OCI-LY3 (cell line): ENCODE results near the gene KCTD5.
"Not testable (repeated sequence)": the region's sequence is repeated elsewhere in the genome, so short reads cannot be mapped to it uniquely, and the experiment has no call there.

Source experiments
- H2AFZ ChIP-seq: fragments of 200-600, 300-600 bp; shearing (Covaris generic); 2 replicates; pipeline ENCODE4 v1.6.0; 2014; ENCODE audit warnings: antibody characterized with exemption, low read depth, low read length
- H3K27ac ChIP-seq: fragments of 200-600, 300-600 bp; sonication (generic); 2 replicates; pipeline ENCODE4 v1.5.1; 2014; ENCODE audit warnings: mild to moderate bottlenecking, low read length, moderate library complexity, mixed read lengths
- H3K27me3 ChIP-seq: fragments of 200-600, 300-600 bp; sonication (generic); 2 replicates; pipeline ENCODE4 v1.6.1; 2014; ENCODE audit warnings: low read depth, low read length, mixed read lengths
- H3K36me3 ChIP-seq: fragments of 200-600, 300-600 bp; sonication (generic); replicated peaks from 2 replicates; pipeline ENCODE3; 2014; ENCODE audit warnings: low read depth, low read length, mixed read lengths
- H3K4me1 ChIP-seq: fragments of 300-600, 200-600 bp; sonication (generic); 2 replicates; pipeline ENCODE4 v1.6.1; 2014; ENCODE audit warnings: low read length, mixed read lengths
- H3K4me2 ChIP-seq: fragments of 200-600, 300-600 bp; sonication (generic); 2 replicates; pipeline ENCODE4 v1.6.1; 2014; ENCODE audit warnings: low read length, mixed read lengths
- H3K4me3 ChIP-seq: fragments of 300-600, 200-600 bp; sonication (generic); 2 replicates; pipeline ENCODE4 v1.5.1; 2014; ENCODE audit warnings: antibody characterized with exemption, mild to moderate bottlenecking, low read length, moderate library complexity
- H3K79me2 ChIP-seq: fragments of 300-600, 200-600 bp; shearing (Covaris generic); 2 replicates; pipeline ENCODE4 v1.6.1; 2014; ENCODE audit warnings: mild to moderate bottlenecking, low read length, mixed read lengths
- H3K9ac ChIP-seq: fragments of 300-600, 200-600 bp; shearing (Covaris generic); 2 replicates; pipeline ENCODE4 v1.6.0; 2014; ENCODE audit warnings: mild to moderate bottlenecking, low read length, moderate library complexity
- H3K9me3 ChIP-seq: fragments of 200-600, 300-600 bp; shearing (Covaris generic); 2 replicates; pipeline ENCODE4 v1.6.1; 2014; ENCODE audit warnings: low read length, mixed read lengths; ENCODE audit not compliant: insufficient read depth
- H4K20me1 ChIP-seq: fragments of 200-600, 300-600 bp; sonication (generic); 2 replicates; pipeline ENCODE4 v1.6.1; 2016; ENCODE audit warnings: low read length, mixed read lengths; ENCODE audit not compliant: insufficient read depth
- EZH2phosphoT487 ChIP-seq: fragments of 200-600 bp; shearing (Covaris generic); IDR thresholded peaks from 2 replicates; pipeline ENCODE4 v1.6.1; 2018; ENCODE audit warnings: antibody characterized with exemption, mixed run types, low read depth
- TF ChIP-seq, protein P1 (sequence below): fragments of 200-600, 300-600 bp; sonication (generic); IDR thresholded peaks from 2 replicates; pipeline ENCODE4 v1.5.1; 2014; ENCODE audit warnings: antibody characterized with exemption, low read length, low read depth

The KCTD5 gene

DNA sequence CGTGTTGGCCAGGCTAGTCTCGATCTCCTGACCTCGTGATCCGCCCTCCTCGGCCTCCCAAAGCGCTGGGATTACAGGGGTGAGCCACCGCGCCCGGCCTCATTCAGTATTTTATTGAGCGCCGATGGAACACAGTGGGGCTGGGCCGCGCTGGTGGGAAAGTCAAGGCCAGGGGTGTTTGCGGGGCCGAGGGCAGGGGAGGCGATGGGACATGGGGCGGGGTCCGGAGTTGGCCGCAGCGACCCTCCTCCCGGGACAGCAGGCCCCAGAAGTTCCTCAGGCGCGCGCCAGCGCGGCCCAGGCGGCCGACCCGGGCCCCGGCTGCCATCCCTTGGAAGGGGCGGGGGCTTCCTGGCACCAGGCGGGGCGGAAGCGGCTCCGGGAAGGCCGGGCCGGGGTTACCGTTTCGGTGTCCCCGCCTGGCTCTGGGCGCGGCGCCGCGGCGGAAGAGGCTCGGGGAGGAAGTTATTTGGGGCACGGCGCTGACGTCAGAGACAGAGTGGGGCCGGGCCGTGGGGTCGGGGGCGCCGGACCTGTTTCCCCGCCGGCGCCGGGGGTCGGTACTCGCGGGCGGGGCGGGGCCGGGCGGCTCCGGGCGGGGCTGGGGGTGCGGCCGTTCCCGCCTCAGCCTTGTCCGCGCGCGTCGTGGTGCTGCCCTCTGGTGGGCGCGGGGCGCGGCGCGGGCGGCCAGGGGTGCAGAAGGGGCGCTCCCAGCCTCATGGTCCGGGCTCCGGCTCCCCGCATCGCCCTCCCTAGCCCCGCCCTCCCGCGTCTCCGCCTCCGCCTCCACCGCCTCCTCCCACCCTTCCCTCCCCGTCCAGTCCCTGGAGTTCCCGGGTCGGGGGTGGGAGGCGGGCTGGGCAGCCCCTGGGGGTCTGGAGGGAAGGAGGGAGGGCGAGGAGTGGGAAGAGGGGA lies 38.7 kb downstream of the KCTD5 start:
- Histone ChIP-seq H2AFZ (peak overlapping the region; percentile 62; the same call in 1 of the 2 replicates), H3K4me1 (peaks cover 8% of the 10 kb centered on the region), H3K9me3 (no peaks in the 10 kb centered on the region), H3K36me3 (no peaks in the 10 kb centered on the region), H3K27ac (peak overlapping the region; percentile 69), H3K4me2 (peak overlapping the region; percentile 65), H3K27me3 (peaks cover 10% of the 10 kb centered on the region; the same call in 1 of the 2 replicates), H3K4me3 (peak overlapping the region; percentile 94), H3K9ac (peak overlapping the region; percentile 78), H3K79me2 (0 out of 2 replicates have a peak, but pooled peaks cover 5% of the 10 kb centered on the region), H4K20me1 (no peaks in the 10 kb centered on the region)
- no peak for TF ChIP-seq EZH2phosphoT487
- TF ChIP-seq, protein P1, sequence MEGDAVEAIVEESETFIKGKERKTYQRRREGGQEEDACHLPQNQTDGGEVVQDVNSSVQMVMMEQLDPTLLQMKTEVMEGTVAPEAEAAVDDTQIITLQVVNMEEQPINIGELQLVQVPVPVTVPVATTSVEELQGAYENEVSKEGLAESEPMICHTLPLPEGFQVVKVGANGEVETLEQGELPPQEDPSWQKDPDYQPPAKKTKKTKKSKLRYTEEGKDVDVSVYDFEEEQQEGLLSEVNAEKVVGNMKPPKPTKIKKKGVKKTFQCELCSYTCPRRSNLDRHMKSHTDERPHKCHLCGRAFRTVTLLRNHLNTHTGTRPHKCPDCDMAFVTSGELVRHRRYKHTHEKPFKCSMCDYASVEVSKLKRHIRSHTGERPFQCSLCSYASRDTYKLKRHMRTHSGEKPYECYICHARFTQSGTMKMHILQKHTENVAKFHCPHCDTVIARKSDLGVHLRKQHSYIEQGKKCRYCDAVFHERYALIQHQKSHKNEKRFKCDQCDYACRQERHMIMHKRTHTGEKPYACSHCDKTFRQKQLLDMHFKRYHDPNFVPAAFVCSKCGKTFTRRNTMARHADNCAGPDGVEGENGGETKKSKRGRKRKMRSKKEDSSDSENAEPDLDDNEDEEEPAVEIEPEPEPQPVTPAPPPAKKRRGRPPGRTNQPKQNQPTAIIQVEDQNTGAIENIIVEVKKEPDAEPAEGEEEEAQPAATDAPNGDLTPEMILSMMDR: peak; percentile 31

DNA sequence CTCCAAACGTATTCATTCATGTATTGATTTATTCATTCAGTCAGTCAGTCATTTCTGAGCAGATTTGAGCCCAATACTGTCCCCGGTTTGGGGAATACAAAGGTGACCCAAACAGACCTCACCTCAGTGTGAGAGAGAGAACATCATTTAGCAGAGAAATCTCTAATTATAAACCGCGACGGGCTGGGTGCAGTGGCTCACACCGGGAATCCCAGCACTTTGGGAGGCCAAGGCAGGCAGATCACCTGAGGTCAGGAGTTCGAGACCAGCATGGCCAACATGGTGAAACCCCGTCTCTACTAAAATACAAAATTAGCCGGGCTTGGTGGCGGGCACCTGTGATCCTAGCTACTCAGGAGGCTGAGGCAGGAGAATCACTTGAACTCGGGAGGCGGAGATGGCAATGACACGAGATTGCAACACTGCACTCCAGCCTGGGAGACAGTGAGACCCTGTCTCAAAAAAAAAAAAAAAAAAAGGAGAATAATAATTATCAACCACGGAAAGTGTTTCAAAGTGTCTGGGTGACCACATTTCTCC lies 39.4 kb downstream of the KCTD5 start:
- not testable (repeated sequence) for H3K4me1 ChIP-seq, H3K9me3 ChIP-seq, H3K79me2 ChIP-seq, H3K36me3 ChIP-seq, H4K20me1 ChIP-seq
- Histone ChIP-seq H3K4me2 (peak overlapping the region; percentile 65), H3K4me3 (peak overlapping the region; percentile 94), H3K27ac (peak overlapping the region; percentile 31), H2AFZ (peak overlapping the region; percentile 62; the same call in 1 of the 2 replicates), H3K27me3 (peaks cover 12% of the 10 kb centered on the region), H3K9ac (peak overlapping the region; percentile 67)

DNA sequence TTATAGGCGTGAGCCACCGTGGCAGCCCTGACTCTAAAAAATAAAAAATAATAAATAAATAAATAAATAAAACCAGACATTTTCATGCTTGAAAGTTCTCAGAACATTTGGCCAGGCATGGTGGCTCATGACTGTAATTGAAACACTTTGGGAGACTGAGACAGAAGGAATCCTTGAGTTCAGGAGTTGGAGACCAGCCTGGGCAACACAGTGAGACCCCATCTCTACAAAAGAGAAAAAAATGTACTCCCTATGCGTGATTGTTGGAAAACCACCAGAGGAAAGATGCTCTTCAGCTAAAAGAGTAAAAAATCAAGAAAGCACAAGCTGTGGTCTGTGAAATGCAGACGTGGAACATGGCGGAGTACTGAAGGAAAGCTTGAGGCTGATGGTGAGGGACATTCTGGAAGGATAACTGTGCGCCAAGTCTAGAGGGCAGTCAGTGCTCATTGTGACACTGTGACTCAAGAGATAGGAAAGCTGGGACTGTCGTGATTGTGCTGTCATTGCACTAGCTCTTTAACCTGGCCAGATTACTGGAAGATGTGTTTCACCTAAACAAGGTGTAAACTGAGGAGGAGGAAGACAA lies 41.9 kb downstream of the KCTD5 start:
- Histone ChIP-seq H3K79me2 (0 out of 2 replicates have a peak, but pooled peaks cover 5% of the 10 kb centered on the region), H3K4me2 (no peak overlapping the region), H3K4me1 (peaks cover 8% of the 10 kb centered on the region), H4K20me1 (no peaks in the 10 kb centered on the region), H3K36me3 (no peaks in the 10 kb centered on the region), H3K4me3 (no peak overlapping the region), H3K9me3 (no peaks in the 10 kb centered on the region), H3K9ac (no peak overlapping the region), H3K27ac (no peak overlapping the region), H3K27me3 (peaks cover 15% of the 10 kb centered on the region), H2AFZ (no peak overlapping the region)
- TF ChIP-seq, protein P1: no peak
- no peak for TF ChIP-seq EZH2phosphoT487

DNA sequence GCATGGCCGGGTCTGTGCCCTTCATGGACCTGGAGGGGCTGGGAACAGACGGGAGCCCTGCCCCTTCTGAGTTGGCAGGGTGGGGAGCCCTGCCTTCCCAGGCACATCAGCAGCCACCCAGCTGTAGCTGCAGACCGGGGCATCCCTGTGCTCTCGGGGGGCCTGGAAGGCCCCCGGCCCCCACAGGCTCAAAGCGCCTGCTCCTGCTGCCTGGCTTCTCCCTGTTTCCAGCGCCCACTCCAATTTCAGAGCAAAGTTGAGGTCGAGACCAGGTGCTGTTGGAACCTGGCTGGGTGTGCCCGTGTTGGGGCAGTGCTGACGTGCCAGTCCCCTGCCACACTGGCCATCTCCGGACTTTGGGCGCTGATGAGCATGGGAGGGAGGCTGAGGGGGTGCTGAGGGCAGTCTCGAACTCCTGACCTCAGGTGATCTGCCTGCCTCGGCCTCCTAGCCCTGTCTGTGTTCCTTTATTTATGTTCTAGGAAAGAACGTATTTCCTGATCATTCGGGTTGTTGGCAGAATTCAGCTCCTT lies 42.6 kb downstream of the KCTD5 start:
- no peak overlapping the region for H3K4me2 ChIP-seq
- TF ChIP-seq, protein P1: no peak
- TF ChIP-seq EZH2phosphoT487: no peak
- H4K20me1 ChIP-seq: no peaks in the 10 kb centered on the region
- peaks cover 4% of the 10 kb centered on the region for H3K4me1 ChIP-seq
- H3K9me3 ChIP-seq: no peaks in the 10 kb centered on the region
- no peak overlapping the region for H3K9ac ChIP-seq
- H3K4me3 ChIP-seq: no peak overlapping the region
- 0 out of 2 replicates have a peak, but pooled peaks cover 4% of the 10 kb centered on the region for H3K79me2 ChIP-seq
- no peak overlapping the region for H2AFZ ChIP-seq
- H3K27ac ChIP-seq: no peak overlapping the region
- no peaks in the 10 kb centered on the region for H3K36me3 ChIP-seq
- peaks cover 15% of the 10 kb centered on the region for H3K27me3 ChIP-seq
